SK-N-SH (cell line): Measurements from ENCODE around the gene CDC27.

Experiments
- EZH2phosphoT487 ChIP-seq: fragments of 200-600 bp; sonication (generic); IDR thresholded peaks from 2 replicates; pipeline ENCODE4 v1.6.1; 2017; ENCODE audit warnings: low read depth, mixed run types, mild to moderate bottlenecking, antibody characterized with exemption, moderate library complexity, borderline replicate concordance
- FOXJ3 ChIP-seq: sonication (generic); formaldehyde crosslinking; IDR thresholded peaks from 2 replicates; pipeline ENCODE4 v1.5.1; 2020; ENCODE audit warnings: mild to moderate bottlenecking, missing genetic modification reagents
- MAX ChIP-seq: IDR thresholded peaks from 2 replicates; pipeline ENCODE4 v1.4.0; 2012; ENCODE audit warnings: low read depth
- MEF2A ChIP-seq: IDR thresholded peaks from 2 replicates; pipeline ENCODE4 v1.4.0; 2012; ENCODE audit warnings: low read depth, borderline replicate concordance
- MXI1 ChIP-seq: IDR thresholded peaks from 2 replicates; pipeline ENCODE4 v1.6.1; 2012; ENCODE audit warnings: mild to moderate bottlenecking, low read depth, low read length, improper control_type of control experiment
- POLR2AphosphoS5 ChIP-seq: IDR thresholded peaks from 2 replicates; pipeline ENCODE4 v1.6.1; 2012; ENCODE audit warnings: low read depth, low read length
- RAD21 ChIP-seq: IDR thresholded peaks from 2 replicates; pipeline ENCODE4 v1.6.1; 2012; ENCODE audit warnings: mild to moderate bottlenecking, low read length
- SIN3A ChIP-seq: IDR thresholded peaks from 2 replicates; pipeline ENCODE4 v1.6.1; 2012; ENCODE audit warnings: low read depth, mild to moderate bottlenecking, low read length, moderate library complexity, borderline replicate concordance
- TAF1 ChIP-seq: IDR thresholded peaks from 2 replicates; pipeline ENCODE4 v1.6.1; 2012; ENCODE audit warnings: low read depth, mild to moderate bottlenecking, low read length, moderate library complexity, borderline replicate concordance
- TCF12 ChIP-seq: IDR thresholded peaks from 2 replicates; pipeline ENCODE4 v1.4.0; 2012
- USF1 ChIP-seq: IDR thresholded peaks from 2 replicates; pipeline ENCODE4 v1.4.0; 2012; ENCODE audit warnings: low read depth, borderline replicate concordance
- ZBTB33 ChIP-seq: IDR thresholded peaks from 2 replicates; pipeline ENCODE4 v1.4.0; 2012; ENCODE audit warnings: low read depth, borderline replicate concordance
- TF ChIP-seq, protein P1 (sequence below): fragments of 200-600 bp; sonication (generic); IDR thresholded peaks from 2 replicates; pipeline ENCODE4 v1.6.1; 2017; ENCODE audit warnings: antibody characterized with exemption, mild to moderate bottlenecking, moderate library complexity
- TF ChIP-seq, protein P2 (sequence below): IDR thresholded peaks from 2 replicates; pipeline ENCODE4 v1.6.1; 2012; ENCODE audit warnings: mild to moderate bottlenecking, low read depth, low read length, moderate library complexity

DNA sequence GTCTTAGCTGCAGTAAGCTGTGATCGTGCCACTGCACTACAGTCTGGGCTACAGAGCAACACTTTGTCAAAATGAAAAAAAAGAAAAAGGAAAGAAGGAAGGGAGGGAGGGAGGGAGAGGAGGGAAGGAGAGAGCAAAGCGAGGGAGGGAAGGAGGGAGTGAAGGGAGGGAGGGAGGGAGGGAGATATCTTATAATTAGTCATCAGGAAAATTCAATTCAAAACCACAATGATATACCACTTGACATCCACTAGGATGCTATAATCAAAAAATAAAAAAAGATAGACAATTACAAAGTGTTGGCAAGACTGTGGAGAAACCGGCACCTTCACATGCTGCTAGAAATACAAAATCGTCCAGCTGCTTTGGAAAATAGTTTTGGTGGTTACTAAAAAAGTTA, 93.8 kb downstream of the CDC27 start:
- no peak for TF ChIP-seq TCF12
- no peak for TF ChIP-seq USF1
- TF ChIP-seq, protein P1, sequence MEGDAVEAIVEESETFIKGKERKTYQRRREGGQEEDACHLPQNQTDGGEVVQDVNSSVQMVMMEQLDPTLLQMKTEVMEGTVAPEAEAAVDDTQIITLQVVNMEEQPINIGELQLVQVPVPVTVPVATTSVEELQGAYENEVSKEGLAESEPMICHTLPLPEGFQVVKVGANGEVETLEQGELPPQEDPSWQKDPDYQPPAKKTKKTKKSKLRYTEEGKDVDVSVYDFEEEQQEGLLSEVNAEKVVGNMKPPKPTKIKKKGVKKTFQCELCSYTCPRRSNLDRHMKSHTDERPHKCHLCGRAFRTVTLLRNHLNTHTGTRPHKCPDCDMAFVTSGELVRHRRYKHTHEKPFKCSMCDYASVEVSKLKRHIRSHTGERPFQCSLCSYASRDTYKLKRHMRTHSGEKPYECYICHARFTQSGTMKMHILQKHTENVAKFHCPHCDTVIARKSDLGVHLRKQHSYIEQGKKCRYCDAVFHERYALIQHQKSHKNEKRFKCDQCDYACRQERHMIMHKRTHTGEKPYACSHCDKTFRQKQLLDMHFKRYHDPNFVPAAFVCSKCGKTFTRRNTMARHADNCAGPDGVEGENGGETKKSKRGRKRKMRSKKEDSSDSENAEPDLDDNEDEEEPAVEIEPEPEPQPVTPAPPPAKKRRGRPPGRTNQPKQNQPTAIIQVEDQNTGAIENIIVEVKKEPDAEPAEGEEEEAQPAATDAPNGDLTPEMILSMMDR: no peak
- TF ChIP-seq MAX: no peak
- TF ChIP-seq, protein P2, sequence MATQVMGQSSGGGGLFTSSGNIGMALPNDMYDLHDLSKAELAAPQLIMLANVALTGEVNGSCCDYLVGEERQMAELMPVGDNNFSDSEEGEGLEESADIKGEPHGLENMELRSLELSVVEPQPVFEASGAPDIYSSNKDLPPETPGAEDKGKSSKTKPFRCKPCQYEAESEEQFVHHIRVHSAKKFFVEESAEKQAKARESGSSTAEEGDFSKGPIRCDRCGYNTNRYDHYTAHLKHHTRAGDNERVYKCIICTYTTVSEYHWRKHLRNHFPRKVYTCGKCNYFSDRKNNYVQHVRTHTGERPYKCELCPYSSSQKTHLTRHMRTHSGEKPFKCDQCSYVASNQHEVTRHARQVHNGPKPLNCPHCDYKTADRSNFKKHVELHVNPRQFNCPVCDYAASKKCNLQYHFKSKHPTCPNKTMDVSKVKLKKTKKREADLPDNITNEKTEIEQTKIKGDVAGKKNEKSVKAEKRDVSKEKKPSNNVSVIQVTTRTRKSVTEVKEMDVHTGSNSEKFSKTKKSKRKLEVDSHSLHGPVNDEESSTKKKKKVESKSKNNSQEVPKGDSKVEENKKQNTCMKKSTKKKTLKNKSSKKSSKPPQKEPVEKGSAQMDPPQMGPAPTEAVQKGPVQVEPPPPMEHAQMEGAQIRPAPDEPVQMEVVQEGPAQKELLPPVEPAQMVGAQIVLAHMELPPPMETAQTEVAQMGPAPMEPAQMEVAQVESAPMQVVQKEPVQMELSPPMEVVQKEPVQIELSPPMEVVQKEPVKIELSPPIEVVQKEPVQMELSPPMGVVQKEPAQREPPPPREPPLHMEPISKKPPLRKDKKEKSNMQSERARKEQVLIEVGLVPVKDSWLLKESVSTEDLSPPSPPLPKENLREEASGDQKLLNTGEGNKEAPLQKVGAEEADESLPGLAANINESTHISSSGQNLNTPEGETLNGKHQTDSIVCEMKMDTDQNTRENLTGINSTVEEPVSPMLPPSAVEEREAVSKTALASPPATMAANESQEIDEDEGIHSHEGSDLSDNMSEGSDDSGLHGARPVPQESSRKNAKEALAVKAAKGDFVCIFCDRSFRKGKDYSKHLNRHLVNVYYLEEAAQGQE: no peak
- no peak for TF ChIP-seq SIN3A
- no peak for TF ChIP-seq ZBTB33
- TF ChIP-seq RAD21: no peak
- TF ChIP-seq POLR2AphosphoS5: no peak
- no peak for TF ChIP-seq MXI1
- no peak for TF ChIP-seq FOXJ3 (CRISPR knock-in tag)
- TF ChIP-seq EZH2phosphoT487: no peak
- TF ChIP-seq TAF1: no peak
- TF ChIP-seq MEF2A: no peak
